ENCODE data around the gene SART1.

Gene SART1

DNA sequence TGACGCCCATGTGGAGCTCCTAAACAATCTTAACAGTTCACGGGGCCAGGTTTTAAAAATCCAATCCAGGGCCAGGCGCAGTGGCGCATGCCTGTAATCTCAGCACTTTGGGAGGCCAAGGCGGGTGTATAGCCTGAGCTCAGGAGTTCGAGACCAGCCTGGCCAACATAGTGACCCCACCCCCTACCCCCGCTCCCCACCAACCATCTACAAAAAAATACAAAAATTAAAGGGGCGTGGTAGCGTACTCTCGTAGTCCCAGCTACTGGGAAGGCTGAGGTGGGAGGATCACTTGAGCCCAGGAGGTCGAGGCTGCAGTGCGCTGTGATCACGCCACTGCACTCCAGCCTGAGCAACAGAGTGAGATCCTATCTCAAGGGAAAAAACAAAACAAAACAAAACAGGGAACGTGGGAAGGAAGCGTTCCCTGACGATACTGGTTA lies 689 bp upstream of the SART1 start:
- H3K36me3 ChIP-seq (ENCODE audit: insufficient read depth, low read length), result peaks cover 23% of the 10 kb centered on the region
- peak overlapping the region; percentile 62 for H3K4me3 ChIP-seq (ENCODE audit: low read length)
- H3K4me1 ChIP-seq (ENCODE audit: insufficient read depth, low read length), result peaks cover 13% of the 10 kb centered on the region
- no peaks in the 10 kb centered on the region for H3K9me3 ChIP-seq (ENCODE audit: low read length)
- H3K27me3 ChIP-seq (ENCODE audit: insufficient read depth, low read length), result no peaks in the 10 kb centered on the region
- peak overlapping the region; percentile 6 for H2AFZ ChIP-seq (ENCODE audit: low read depth, low read length)

DNA sequence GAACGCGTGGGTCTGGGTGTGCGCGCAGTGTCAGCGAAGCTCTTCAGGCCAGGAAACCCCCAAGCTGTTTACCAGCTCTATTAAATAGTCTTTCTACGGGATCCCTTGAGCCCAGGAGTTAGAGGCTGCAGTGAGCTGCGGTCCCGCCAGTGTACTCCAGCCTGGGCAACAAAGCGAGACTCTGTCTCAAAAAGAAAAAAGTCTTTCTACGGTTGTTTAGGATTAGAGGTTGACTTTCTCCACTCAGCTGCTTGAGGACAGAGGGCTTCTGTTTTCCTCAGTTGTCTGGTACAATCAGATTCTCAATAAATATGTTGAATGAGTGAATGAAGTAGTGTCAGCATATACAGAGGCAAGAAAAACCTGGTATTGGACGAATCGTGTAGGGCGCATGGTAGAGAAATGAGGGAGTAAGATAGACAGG lies 619 bp downstream of the SART1 start:
- Histone ChIP-seq H3K9me3 (ENCODE audit: low read length) (no peaks in the 10 kb centered on the region), H3K36me3 (ENCODE audit: insufficient read depth, low read length) (peaks cover 36% of the 10 kb centered on the region), H2AFZ (ENCODE audit: low read depth, low read length) (no peak overlapping the region), H3K4me3 (ENCODE audit: low read length) (peak overlapping the region; percentile 62), H3K27me3 (ENCODE audit: insufficient read depth, low read length) (no peaks in the 10 kb centered on the region), H3K4me1 (ENCODE audit: insufficient read depth, low read length) (peaks cover 13% of the 10 kb centered on the region)

DNA sequence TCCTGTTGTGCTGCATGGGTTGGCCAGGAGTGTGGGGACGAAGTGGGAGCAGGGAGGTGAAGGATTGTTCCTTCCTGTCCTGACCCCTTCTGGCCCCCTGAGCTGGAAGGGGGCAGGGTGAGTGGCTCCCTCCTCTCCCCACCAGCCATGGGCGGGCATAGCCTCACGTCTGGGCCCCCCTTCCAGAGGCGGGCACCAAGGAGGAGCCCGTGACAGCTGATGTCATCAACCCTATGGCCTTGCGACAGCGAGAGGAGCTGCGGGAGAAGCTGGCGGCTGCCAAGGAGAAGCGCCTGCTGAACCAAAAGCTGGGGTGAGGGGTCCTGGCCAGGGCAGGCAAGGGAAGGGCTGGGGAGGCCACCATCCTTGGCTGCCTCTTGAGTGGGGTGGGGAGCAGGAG lies 3.4 kb downstream of the SART1 start:
- peaks cover 13% of the 10 kb centered on the region for H3K4me1 ChIP-seq (ENCODE audit: insufficient read depth, low read length)
- no peaks in the 10 kb centered on the region for H3K9me3 ChIP-seq (ENCODE audit: low read length)
- H3K27me3 ChIP-seq (ENCODE audit: insufficient read depth, low read length), result no peaks in the 10 kb centered on the region
- H3K36me3 ChIP-seq (ENCODE audit: insufficient read depth, low read length), result peaks cover 62% of the 10 kb centered on the region
- no peak overlapping the region for H2AFZ ChIP-seq (ENCODE audit: low read depth, low read length)
- no peak overlapping the region for H3K4me3 ChIP-seq (ENCODE audit: low read length)

DNA sequence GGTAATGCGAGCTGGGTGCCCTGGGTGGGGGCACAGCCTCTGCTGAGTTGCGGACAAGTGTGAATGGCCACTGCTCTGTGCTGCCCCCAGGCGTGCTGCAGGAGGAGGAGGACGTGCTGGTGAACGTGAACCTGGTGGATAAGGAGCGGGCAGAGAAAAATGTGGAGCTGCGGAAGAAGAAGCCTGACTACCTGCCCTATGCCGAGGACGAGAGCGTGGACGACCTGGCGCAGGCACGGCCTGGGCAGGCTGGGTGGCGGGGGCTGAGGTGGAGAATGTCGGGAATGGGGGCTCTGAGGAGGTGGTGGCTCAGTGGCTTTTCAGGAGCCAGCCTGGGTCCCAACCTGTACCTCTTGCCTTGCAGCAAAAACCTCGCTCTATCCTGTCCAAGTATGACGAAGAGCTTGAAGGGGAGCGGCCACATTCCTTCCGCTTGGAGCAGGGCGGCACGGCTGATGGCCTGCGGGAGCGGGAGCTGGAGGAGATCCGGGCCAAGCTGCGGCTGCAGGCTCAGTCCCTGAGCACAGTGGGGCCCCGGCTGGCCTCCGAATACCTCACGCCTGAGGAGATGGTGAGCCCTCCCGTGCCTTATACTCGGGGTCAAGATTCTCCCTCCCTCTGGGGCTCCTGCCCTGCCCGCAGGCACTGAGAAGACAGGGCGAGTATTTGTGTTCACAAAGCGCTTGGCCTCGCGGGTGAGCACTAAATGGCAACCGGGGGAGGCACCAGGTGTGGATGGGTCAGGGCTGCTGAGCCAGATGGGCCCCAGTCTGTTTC lies 4.6 kb downstream of the SART1 start:
- no peak overlapping the region for H3K4me3 ChIP-seq (ENCODE audit: low read length)
- H3K36me3 ChIP-seq (ENCODE audit: insufficient read depth, low read length), result peaks cover 67% of the 10 kb centered on the region
- H3K4me1 ChIP-seq (ENCODE audit: insufficient read depth, low read length), result peaks cover 13% of the 10 kb centered on the region
- no peaks in the 10 kb centered on the region for H3K27me3 ChIP-seq (ENCODE audit: insufficient read depth, low read length)
- H3K9me3 ChIP-seq (ENCODE audit: low read length), result no peaks in the 10 kb centered on the region
- H2AFZ ChIP-seq (ENCODE audit: low read depth, low read length), result no peak overlapping the region

DNA sequence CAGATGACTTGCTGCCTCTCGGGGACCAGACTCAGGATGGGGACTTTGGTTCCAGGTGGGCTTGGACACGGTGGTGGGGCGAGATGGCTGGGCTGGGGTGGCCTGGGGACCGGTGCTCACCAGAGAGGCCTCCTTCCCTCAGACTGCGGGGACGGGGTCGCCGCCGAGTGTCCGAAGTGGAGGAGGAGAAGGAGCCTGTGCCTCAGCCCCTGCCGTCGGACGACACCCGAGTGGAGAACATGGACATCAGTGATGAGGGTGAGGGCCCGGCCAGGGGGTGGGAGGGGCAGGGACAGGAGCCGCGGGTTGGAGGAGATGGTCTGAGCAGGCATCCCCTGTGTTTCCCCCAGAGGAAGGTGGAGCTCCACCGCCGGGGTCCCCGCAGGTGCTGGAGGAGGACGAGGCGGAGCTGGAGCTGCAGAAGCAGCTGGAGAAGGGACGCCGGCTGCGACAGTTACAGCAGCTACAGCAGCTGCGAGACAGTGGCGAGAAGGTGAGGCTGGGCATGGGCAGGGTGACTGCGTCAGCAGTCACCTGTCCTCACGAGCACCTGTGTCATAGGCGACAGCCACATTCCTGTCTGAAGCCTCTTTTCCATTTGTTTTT lies 5.9 kb downstream of the SART1 start:
- peaks cover 72% of the 10 kb centered on the region for H3K36me3 ChIP-seq (ENCODE audit: insufficient read depth, low read length)
- no peaks in the 10 kb centered on the region for H3K27me3 ChIP-seq (ENCODE audit: insufficient read depth, low read length)
- no peaks in the 10 kb centered on the region for H3K9me3 ChIP-seq (ENCODE audit: low read length)
- H3K4me1 ChIP-seq (ENCODE audit: insufficient read depth, low read length), result peaks cover 9% of the 10 kb centered on the region
- no peak overlapping the region for H3K4me3 ChIP-seq (ENCODE audit: low read length)
- H2AFZ ChIP-seq (ENCODE audit: low read depth, low read length), result no peak overlapping the region

DNA sequence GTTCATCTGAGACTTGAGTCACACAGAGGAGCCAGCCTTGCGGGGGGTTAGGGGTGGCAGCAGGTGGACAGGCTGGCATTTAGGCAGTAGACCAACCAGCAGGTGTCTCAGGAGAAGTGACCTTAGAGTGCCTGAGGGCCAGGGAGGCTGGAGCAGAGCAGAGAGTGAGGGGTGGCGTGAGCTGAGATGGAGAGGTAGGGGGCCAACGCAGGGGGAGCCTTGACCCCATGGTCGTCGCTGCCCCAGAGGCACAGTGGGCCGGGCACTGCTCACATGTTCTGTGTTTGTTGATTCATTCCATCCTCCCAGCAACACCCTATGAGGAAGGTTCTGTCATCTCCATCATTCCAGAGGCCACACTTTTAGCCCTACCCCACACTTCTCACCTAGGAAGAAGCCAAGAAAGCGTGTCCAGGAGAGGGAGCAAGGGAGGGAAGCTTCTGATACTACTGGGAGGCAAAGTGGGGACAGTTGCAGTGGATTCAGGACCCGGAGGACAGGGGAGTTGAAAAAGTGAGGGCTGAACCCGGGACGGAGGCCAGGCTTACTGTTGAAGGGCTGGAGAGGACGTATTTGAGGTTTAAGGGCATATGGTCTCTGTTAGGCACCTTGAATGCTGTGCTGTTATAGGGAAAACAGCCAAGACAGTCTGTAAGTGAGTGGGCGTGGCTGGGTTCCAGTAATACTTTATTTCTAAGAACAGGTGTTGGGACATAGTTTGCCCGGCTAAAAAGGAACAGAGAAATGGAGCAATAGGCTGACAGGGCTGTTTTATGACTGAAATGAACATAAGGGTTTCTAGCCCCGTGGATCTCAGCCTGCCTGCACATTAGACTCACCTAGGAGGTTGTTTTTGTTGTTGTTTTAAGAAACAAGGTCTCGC lies 7.3 kb downstream of the SART1 start:
- peaks cover 75% of the 10 kb centered on the region for H3K36me3 ChIP-seq (ENCODE audit: insufficient read depth, low read length)
- no peaks in the 10 kb centered on the region for H3K9me3 ChIP-seq (ENCODE audit: low read length)
- no peak overlapping the region for H3K4me3 ChIP-seq (ENCODE audit: low read length)
- no peaks in the 10 kb centered on the region for H3K4me1 ChIP-seq (ENCODE audit: insufficient read depth, low read length)
- H3K27me3 ChIP-seq (ENCODE audit: insufficient read depth, low read length), result no peaks in the 10 kb centered on the region
- H2AFZ ChIP-seq (ENCODE audit: low read depth, low read length), result no peak overlapping the region

DNA sequence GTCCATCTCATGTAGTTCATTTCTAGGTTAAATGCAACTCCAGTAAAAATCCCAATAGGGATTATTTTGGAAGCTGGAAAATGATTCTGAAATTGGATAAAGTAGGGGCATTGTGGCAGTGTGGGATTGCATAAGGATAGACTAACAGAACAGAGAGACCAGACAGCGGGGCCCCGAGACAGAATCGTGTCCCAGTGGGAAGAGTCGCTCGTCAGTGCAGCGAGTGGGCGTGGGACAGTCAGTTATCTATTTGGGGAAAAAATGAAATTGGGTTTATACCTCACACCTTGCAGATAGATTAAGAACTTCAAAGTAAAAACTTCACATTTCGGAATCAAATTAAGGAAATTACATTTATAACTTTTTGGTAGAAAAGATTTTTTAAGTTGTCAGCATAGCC lies 10.6 kb downstream of the SART1 start:
- Histone ChIP-seq H3K27me3 (ENCODE audit: insufficient read depth, low read length) (no peaks in the 10 kb centered on the region), H3K4me1 (ENCODE audit: insufficient read depth, low read length) (no peaks in the 10 kb centered on the region), H3K4me3 (ENCODE audit: low read length) (no peak overlapping the region), H3K9me3 (ENCODE audit: low read length) (no peaks in the 10 kb centered on the region), H3K36me3 (ENCODE audit: insufficient read depth, low read length) (peaks cover 57% of the 10 kb centered on the region), H2AFZ (ENCODE audit: low read depth, low read length) (no peak overlapping the region)

DNA sequence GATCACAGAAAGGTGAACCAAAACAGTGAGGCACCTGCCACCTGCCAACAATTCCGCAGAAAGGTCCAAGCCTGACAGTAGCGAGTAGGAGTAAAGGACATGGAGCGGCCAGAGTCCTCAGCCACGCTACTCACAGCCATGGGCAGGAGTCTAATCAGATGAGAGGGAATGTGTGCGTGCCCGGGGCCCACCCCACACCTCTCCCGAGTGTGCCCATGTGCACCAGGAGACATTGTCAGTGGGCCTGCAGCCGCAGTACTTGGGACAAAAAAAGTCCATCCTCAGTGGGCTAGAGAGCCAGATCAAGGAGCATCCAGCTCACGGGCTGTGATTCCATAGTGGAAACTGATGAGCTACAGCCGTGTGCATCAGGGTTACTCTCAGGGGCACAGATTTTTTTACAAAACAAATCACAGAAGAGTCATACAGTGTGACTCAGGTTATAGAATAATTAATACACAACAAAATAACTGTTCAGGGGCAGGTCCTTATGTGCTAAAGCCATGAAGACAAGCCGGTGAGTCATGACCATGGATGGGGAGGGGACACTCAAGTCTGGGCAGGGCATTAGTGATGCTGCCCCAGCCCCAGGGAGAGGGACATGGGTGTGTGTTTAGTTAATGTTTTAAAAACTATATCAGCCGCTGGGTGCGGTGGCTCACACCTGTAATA lies 12.0 kb downstream of the SART1 start:
- H3K4me3 ChIP-seq (ENCODE audit: low read length), result no peak overlapping the region
- H3K36me3 ChIP-seq (ENCODE audit: insufficient read depth, low read length), result peaks cover 57% of the 10 kb centered on the region
- no peaks in the 10 kb centered on the region for H3K4me1 ChIP-seq (ENCODE audit: insufficient read depth, low read length)
- no peak overlapping the region for H2AFZ ChIP-seq (ENCODE audit: low read depth, low read length)
- no peaks in the 10 kb centered on the region for H3K9me3 ChIP-seq (ENCODE audit: low read length)
- H3K27me3 ChIP-seq (ENCODE audit: insufficient read depth, low read length), result no peaks in the 10 kb centered on the region

DNA sequence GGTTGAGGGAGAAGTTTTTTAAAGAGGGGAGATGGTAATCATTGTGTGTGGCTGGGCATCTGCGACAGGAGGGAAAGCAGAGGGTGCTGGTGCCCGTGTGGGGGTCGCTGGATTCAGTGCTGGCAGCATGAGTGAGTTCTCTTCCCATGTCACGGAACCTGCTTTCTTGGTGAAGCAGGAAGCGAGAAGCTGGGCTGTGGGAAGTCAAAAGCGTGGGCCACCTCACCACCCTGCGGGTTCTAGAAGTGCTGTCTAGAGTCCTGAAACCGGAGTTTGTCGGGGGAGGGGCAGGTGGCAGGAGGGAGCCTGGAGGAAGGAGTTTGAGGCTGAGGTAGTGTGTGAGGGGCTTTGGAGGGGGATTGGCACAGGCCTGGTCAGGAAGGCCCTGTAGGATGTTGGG lies 14.2 kb downstream of the SART1 start:
- Histone ChIP-seq H3K27me3 (ENCODE audit: insufficient read depth, low read length) (no peaks in the 10 kb centered on the region), H3K36me3 (ENCODE audit: insufficient read depth, low read length) (peaks cover 50% of the 10 kb centered on the region), H2AFZ (ENCODE audit: low read depth, low read length) (no peak overlapping the region)

DNA sequence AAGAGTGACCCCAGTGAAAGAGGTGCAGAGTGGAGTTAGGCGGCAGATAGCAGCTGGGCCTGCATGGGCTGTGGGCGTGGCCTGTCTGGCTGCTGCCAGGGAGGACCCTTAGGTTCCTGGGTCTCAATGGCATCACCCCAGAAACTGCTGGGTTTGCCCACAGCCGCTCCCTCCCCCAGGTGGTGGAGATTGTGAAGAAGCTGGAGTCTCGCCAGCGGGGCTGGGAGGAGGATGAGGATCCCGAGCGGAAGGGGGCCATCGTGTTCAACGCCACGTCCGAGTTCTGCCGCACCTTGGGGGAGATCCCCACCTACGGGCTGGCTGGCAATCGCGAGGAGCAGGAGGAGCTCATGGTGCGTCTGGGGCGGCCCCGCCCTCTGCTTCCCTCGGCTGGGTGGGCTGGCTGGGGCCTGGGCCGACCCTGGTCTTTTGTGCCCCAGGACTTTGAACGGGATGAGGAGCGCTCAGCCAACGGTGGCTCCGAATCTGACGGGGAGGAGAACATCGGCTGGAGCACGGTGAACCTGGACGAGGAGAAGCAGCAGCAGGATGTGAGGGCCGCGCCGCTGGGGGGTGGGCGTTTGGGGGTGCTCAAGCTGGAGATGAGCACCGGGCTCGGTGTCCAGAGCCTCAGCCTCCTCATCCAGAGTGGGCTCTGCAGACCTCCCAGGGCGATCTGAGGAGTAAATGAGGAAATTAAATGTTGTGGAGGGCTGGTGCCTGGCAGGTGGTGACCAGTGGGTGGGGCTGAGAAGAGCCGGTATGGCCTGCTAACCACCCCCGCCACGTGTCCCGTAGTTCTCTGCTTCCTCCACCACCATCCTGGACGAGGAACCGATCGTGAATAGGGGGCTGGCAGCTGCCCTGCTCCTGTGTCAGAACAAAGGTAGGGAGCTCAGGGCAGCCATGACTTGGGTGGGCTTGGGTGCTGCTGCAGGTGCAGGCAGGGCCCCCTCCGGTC lies 15.0 kb downstream of the SART1 start:
- H2AFZ ChIP-seq (ENCODE audit: low read depth, low read length), result no peak overlapping the region

More for the DNA sequence above, 14.2 kb downstream of the SART1 start:
- Histone ChIP-seq H3K4me3 (ENCODE audit: low read length) (no peak overlapping the region), H3K9me3 (ENCODE audit: low read length) (no peaks in the 10 kb centered on the region), H3K4me1 (ENCODE audit: insufficient read depth, low read length) (no peaks in the 10 kb centered on the region)

DNA sequence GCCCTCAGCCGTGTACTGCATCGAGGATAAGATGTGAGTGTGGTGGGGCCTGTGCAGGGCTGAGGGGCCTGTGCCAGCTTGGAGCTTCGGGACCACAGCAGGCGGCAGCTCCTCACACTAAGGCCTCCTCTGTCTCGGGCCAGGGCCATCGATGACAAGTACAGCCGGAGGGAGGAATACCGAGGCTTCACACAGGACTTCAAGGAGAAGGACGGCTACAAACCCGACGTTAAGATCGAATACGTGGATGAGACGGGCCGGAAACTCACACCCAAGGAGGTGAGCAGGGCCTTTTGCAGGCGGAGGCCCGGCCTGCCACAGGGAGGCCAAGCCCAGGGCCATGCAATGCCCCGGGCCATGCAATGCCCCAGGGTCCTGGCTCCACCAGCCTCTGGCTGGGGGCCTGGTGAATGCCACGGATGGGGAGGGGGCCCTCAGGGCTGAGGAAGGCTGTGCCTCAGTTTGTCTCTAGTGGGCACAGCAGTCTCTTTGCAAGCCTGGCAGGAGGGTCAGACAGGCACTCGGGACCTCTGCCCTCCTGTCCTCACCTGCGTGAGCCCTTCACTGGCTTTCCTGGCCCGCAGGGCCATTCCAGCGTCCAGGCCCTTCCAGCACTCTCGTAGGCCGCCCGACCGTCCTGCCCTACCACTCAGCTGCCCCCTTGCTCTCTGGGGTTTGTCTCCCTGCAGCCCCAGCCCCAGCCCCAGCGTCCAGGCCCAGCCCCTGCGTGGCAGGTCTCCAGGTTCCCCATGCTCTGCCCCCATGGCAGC lies 16.3 kb downstream of the SART1 start:
- Histone ChIP-seq H3K4me3 (ENCODE audit: low read length) (no peak overlapping the region), H3K4me1 (ENCODE audit: insufficient read depth, low read length) (no peaks in the 10 kb centered on the region), H2AFZ (ENCODE audit: low read depth, low read length) (no peak overlapping the region), H3K9me3 (ENCODE audit: low read length) (no peaks in the 10 kb centered on the region), H3K36me3 (ENCODE audit: insufficient read depth, low read length) (peaks cover 45% of the 10 kb centered on the region), H3K27me3 (ENCODE audit: insufficient read depth, low read length) (no peaks in the 10 kb centered on the region)

More for the DNA sequence above, 15.0 kb downstream of the SART1 start:
- peaks cover 50% of the 10 kb centered on the region for H3K36me3 ChIP-seq (ENCODE audit: insufficient read depth, low read length)
- no peaks in the 10 kb centered on the region for H3K27me3 ChIP-seq (ENCODE audit: insufficient read depth, low read length)
- no peaks in the 10 kb centered on the region for H3K4me1 ChIP-seq (ENCODE audit: insufficient read depth, low read length)
- H3K9me3 ChIP-seq (ENCODE audit: low read length), result no peaks in the 10 kb centered on the region
- H3K4me3 ChIP-seq (ENCODE audit: low read length), result no peak overlapping the region

All from neuron (in vitro differentiated cells).